ENCODE data around the gene JPH2.

Gene JPH2

DNA sequence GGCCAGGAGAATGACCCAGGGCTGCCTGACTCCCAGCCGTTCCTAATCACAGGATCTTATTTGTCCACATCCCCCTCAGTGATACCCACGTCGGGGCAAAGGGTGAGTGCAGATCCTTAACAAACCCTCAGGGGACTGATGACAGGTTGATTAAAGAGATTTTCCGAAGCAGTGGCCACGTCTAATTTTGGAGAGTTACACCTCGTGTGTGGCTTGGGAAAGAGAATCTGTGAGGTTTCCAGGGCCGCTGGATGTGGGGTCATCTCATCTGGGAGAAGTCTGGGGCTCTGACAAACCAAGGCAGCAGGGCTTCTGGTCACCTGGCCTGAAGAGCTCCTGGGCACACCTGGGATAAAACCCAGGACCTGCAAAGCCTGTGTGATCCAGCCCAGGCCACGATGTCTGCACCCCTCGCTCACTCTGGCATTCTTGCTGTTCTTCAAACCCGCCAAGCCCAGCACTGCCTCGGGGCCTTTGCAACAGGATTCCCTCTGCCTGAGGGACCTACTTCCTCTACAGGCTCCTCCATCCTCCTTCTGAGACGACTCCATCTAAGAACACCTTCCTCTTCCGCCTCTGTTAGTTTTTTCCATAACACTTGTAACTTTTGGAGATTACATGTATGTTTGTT lies 4.7 kb downstream of the JPH2 start:
- TF ChIP-seq, protein P1, sequence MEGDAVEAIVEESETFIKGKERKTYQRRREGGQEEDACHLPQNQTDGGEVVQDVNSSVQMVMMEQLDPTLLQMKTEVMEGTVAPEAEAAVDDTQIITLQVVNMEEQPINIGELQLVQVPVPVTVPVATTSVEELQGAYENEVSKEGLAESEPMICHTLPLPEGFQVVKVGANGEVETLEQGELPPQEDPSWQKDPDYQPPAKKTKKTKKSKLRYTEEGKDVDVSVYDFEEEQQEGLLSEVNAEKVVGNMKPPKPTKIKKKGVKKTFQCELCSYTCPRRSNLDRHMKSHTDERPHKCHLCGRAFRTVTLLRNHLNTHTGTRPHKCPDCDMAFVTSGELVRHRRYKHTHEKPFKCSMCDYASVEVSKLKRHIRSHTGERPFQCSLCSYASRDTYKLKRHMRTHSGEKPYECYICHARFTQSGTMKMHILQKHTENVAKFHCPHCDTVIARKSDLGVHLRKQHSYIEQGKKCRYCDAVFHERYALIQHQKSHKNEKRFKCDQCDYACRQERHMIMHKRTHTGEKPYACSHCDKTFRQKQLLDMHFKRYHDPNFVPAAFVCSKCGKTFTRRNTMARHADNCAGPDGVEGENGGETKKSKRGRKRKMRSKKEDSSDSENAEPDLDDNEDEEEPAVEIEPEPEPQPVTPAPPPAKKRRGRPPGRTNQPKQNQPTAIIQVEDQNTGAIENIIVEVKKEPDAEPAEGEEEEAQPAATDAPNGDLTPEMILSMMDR (IDR thresholded peaks at IDR 0.05; ENCODE audit: low read depth, low read length, missing control alignments), result no peak
- H3K4me3 ChIP-seq (ENCODE audit: low read depth, low read length), result no peak overlapping the region
- no peak for DNase-seq (ENCODE audit: low read depth)

DNA sequence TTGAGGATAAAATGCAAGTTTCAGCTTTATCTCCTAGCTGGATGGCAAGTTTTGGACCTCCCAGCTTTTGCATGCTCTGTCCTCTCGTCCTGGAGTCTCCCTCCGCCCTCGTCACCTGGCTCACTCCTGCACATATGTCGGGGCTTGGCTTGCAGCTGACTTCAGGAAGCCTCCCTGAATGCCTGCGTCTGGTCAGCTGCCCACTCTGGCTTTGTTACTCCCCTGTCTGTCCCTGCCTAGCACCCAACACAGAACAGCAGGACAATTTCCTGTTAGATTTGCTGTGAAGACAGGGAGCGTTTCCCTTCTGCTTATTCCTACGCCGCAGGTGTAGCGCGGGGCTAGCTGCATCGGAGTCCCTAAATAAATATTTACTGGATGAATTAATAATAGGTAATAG lies 5.4 kb downstream of the JPH2 start:
- DNase-seq (ENCODE audit: low read depth), result no peak
- TF ChIP-seq, protein P1 (IDR thresholded peaks at IDR 0.05; ENCODE audit: low read depth, low read length, missing control alignments), result no peak
- no peak overlapping the region for H3K4me3 ChIP-seq (ENCODE audit: low read depth, low read length)

DNA sequence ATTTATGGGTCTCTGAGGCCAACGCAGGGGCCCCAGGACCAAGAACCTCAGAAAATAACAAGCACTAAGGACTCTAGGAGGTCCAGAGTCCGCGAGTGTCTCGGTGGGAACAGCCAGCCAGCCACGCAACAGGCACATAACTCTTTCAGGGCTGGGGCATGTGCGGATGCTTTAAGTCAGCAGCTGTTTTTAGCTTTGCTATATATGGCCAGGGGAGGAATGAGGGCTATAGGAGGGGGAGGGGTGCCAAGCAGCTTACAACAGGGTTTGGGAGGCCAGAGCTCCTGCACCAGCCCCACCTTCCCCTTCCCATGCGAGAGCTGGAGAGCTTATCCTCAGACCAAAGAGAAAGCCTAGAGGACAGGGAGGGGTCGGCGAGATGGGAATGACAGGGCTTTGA lies 6.2 kb downstream of the JPH2 start:
- TF ChIP-seq, protein P1 (IDR thresholded peaks at IDR 0.05; ENCODE audit: low read depth, low read length, missing control alignments), result no peak
- no peak overlapping the region for H3K4me3 ChIP-seq (ENCODE audit: low read depth, low read length)
- DNase-seq (ENCODE audit: low read depth), result no peak

DNA sequence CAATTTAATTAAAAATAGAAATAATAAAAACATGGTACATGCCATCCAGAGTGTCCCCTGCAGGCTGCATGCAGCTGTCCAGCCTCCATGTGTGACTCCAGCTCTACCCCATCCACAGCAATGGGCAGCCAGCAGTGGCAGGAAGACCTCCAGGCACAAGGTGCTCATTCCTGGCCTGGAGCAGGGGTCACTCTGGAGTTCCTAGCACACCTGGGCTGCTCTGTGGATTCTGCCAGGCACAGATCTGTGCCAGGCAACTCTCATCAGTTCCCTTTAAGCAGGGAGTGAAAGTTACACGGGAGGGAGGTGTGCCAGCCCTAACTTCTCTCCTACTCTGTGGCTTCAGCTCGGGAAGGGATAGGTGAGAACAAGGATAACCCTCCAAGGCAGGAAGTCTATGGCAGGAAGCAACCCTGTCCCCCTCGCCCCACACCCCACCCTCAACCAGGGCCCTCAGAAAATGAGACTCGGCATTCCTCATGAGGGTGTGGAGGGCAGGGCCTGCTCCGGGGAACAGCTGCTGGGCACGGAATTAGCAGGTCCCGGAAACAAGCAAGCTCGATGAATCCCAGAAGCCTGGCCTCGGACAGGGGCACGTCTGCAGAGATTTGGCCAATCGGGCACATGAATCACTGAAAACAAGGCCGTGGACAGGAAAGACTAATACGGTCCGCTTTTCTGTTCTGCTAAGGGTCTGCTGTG lies 10.0 kb downstream of the JPH2 start:
- H3K4me3 ChIP-seq (ENCODE audit: low read depth, low read length), result no peak overlapping the region
- TF ChIP-seq, protein P1 (IDR thresholded peaks at IDR 0.05; ENCODE audit: low read depth, low read length, missing control alignments), result no peak
- DNase-seq (ENCODE audit: low read depth), result no peak

DNA sequence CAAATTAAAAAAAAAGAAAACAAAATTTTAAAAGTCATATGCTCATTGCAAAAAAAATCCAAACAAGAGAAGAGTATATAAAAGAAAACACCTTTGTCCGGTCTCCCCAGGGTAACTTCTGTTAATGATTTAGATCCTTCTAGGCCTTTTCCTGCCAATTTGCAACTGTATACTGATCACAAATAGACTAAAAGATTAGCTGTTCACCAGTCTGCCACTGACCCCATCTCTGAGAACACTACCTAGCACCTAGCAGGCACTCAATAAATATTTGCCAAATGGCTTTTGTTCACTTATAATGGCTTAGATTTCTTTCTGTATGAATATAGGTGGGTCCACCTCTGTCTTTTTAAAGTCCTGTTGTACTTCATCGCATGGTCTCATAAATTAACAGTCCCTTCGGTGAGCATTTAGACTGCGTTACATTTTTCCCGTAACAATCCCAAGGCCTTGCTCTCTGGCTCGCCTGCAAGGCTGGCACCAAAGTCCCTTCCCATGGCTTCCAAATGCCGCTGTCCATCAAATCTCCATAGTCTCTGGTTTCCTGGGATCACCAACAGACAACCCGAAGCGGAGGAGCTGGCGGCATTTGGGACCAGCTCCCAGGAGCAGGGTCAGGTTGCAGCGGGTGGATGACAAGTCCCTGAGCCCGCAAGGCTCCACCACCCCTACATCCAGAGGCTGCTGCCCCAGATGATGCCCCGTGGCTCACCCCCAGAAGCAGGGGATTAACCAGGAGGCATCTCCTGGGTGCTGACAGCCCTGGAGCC lies 11.8 kb downstream of the JPH2 start:
- DNase-seq (ENCODE audit: low read depth), result no peak
- TF ChIP-seq, protein P1 (IDR thresholded peaks at IDR 0.05; ENCODE audit: low read depth, low read length, missing control alignments), result no peak
- no peak overlapping the region for H3K4me3 ChIP-seq (ENCODE audit: low read depth, low read length)

DNA sequence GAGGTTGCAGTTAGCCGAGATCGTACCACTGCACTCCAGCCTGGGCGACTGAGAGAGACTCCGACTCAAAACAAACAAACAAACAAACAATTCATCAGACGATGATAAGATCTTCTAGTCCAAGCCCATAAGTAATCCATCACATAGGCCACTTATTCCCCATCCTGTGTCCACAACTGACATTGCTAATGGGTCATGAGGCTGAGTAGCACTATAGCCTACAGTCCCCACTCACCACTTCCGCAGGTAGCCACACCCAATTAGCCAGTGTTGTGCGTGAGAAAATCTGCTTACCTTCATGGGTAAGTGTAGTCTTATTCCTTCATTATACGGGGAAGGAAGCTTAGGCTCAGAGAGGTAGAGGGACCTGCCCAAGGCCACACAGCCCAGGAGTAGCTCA lies 13.1 kb downstream of the JPH2 start:
- TF ChIP-seq, protein P1 (IDR thresholded peaks at IDR 0.05; ENCODE audit: low read depth, low read length, missing control alignments), result no peak
- no peak for DNase-seq (ENCODE audit: low read depth)
- H3K4me3 ChIP-seq (ENCODE audit: low read depth, low read length), result no peak overlapping the region

Data from GM12864 (cell line).